Activated CD8-positive, alpha-beta memory T cell treated with anti-CD3 and anti-CD28 coated beads, Interleukin-2, amount 50 U/mL, for 48 hours (primary cell): ENCODE results near the gene VPS13D.
"Not testable (repeated sequence)": the region's sequence is repeated elsewhere in the genome, so short reads cannot be mapped to it uniquely, and the experiment has no call there.

ENCODE experiments used
- DNase-seq: peaks from one replicate; pipeline ENCODE4 v3.0.0-alpha.2; 2020

VPS13D gene

GRCh38 chr1:12380326-12381249, 150.8 kb downstream of the VPS13D start:
- no peak for DNase-seq

DNA sequence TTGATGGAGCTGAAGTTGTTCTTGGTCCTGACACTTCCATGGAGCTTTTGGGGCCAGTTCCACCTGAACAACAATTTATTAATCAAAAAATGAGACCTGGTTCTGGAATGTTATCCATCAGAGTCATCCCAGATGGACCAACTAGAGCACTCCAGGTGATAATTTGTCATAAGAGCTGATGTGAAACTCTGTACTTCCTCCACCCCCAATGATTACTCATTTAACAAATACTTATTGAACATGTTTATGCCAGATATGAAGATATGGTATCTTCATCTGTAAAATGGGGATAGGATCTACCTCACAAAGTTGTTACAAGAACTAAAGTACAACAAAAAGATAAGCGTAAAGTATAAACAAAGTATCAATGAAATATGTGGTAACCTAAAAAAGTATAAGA, 153.2 kb downstream of the VPS13D start:
- DNase-seq: no peak

- no peak for DNase-seq
These were observed 154.0 kb downstream of the VPS13D start for GRCh38 chr1:12383786-12384185.

- no peak for DNase-seq
These were observed 155.1 kb downstream of the VPS13D start for GRCh38 chr1:12384836-12385456.

DNA sequence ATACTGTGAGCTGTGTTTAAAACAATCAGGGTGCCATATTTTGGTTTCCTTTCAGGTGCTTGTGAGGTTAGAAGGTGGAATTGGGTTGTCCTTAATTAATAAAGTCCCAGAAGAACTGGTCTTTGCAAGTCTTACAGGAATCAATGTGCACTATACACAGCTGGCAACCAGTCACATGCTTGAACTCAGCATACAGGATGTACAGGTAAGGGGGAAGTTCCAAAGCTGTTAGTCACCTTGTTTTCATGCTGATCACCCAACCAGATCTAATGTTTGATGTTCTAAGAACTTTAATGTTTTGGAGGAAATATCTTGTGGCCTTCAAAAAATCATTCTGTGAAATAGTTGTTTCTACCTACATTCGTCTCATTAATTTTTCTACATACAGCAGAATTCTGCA, 156.3 kb downstream of the VPS13D start:
- no peak for DNase-seq

- no peak for DNase-seq
These were observed 157.8 kb downstream of the VPS13D start for GRCh38 chr1:12387641-12388040.

DNA sequence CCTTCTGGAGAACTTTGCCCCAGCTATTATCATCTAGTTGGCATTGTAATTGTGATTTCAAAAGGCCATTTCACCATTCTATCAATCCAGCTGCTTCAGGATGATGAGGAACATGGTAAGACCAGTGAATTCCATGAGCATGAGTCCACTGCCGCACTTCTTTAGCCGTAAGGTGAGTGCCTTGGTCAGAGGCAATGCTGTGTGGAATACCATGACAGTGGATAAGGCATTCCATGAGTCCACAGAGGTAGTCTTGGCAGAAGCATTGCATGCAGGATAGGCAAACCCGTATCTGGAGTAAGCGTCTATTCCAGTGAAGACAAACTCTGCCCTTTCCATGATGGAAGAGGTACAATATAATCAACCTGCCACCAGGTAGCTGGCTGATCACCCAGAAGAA, 160.5 kb downstream of the VPS13D start:
- DNase-seq: not testable (repeated sequence)

- no peak for DNase-seq
These were observed 167.9 kb downstream of the VPS13D start for GRCh38 chr1:12397462-12398450.

DNA sequence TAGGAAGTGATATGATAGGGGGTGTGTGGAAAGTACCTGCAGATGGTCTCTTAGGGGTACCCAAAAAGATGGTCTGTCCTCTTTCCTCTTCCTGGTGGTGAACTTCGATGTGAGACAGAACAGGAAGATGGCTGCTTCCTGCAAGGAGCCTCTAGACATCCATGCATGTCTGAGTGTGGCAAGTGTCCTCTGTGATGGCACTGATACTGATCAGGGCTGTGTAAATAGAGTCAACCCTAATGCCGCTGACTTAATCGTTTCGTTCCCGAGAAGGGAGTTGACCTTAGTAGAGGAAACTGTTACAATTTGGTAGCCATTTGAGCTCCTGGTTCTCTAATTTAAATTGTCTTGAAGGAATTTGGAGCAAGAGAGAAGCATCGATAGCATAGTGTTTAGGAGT, 168.6 kb downstream of the VPS13D start:
- no peak for DNase-seq

DNA sequence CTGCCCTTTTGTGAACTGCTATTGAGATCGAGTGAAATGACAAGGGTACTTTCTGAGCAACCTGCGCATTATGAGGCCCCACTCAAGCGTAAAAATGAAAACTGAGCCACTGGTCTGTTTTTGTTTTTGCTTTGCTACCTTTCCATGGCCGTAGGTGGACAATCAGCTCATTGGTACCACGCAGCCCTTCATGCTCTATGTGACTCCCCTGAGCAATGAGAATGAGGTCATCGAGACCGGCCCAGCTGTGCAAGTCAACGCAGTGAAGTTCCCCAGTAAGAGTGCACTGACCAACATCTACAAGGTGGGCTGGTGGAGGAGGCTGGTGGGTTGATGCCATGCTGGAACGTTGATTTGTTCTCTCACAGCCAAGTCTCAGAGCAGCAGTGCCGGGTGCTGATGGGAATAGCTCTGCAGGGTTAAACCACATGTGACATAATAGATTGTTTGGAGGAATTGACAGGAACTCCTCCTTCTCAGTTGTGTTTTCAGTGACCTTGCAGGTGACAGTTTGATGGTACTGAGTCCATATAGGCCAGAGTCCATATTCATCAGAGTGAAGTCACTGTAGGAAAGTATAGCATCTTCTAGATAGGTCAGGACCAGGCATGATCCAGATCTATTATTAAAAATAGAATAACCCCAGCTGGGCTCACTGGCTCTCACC, 170.3 kb downstream of the VPS13D start:
- no peak for DNase-seq

GRCh38 chr1:12402159-12402673, 172.4 kb downstream of the VPS13D start:
- DNase-seq: no peak

DNA sequence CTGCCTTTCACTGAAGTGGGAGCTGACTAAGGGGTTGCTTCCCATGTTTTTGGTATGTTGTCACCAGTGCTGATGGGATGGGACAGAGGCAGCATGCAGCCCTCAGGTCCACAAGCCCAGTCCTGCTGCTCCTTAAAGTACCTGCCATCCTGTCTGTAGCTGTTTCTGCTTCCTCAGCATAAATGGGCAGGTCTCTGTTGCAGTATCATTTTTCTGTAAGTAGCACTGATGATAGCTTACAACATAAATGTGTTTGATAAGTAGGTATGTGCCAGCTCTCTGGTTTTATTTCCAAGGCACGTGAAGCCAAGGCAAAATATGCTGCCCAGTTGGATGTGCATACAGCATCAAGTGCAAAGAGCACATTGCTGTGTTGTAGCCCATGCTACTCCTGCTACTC, 173.0 kb downstream of the VPS13D start:
- DNase-seq: no peak

DNA sequence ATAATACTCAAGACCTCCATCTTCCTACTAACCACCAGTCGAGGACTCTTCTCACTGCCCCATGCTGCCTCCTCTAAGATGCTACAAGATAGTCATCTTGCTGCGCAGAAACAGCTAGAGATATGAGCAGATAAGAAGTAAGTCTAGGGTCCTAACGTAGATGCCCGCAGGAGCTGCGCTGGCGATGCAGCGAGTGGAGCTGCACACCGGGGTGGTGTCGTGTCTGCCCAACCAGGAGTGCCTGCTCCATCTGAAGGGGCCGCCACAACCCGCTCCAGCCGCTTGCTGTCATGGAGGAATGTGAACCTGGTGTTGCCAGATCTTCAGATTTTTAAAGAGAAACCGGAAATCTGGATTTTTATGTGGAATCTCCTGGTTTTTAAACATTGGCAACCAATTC, 175.1 kb downstream of the VPS13D start:
- DNase-seq: no peak

GRCh38 chr1:12405325-12406210, 175.7 kb downstream of the VPS13D start:
- no peak for DNase-seq

- no peak for DNase-seq
These were observed 176.6 kb downstream of the VPS13D start for GRCh38 chr1:12406211-12407021.

DNA sequence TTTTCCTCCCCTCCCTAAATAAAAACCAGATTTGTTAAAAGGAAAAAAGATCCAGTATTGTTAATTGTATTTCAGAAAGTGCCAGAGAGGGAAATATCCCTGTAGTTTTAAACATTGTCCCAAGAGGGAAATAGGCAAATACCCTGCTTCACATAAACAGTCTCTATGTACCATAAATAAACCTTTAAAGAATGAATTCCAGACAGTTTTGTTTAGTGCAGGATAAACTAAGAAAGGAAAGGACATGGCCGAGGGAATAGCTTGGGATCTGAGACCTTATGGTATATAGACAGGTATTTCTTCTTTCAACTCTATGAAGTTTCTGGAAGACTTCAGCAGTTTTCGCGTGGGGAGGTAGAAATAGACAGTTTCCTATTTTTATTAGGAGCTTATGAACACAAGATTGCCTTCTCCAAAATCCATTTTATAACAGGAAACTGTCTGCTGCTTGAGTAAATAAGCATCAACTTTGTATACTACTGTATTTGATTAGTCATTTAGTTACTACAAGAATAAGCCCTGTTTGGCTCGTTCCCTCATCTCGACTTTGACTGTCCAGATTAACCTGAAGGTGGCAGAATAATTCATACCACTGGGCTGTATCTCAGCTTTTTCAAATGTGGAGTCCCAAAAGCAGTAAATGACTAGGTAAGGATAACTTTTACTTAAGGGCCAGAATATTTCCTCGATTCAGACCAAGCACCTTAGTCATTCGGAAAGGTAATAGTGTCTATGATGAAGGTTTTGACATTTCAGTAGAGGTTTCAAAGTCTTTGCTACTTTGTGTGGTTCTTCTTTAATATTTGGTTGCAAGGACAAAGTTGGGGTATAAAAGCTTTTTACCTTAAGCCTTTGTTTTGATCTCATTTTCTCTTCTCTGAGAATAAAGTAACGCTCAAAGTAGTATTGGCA, 177.5 kb downstream of the VPS13D start:
- no peak for DNase-seq

DNA sequence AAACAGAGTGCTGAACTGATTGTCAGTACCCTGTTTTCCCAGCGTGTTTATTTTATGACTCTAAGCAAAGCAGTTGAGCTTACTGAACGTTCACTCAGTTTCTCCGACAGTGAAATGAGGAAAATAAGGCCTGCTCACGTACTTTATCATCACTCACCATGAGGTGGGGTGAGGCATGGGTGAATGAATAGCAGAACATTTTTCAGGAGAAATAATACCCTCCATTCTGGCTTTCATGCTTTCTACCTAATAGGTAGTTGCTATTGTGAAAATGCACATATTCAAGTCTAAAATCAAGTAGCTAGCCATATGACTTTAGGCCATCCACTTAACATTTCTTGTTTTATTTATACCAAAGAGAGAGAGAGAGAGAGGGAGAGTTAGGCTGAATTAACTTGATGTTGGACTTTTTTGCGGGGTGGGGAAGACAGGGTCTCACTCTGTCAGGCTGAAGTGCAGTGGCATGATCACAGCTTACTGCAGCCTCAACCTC, 178.2 kb downstream of the VPS13D start:
- DNase-seq: no peak

- DNase-seq: no peak
These were observed 178.8 kb downstream of the VPS13D start for GRCh38 chr1:12408662-12409061.

GRCh38 chr1:12409681-12410080, 179.9 kb downstream of the VPS13D start:
- DNase-seq: no peak
